PFSK-1 (cell line): Measurements from ENCODE around the gene SLC27A5.

Experiments used
- FOXP2 ChIP-seq: optimal IDR thresholded peaks from 2 replicates; pipeline ENCODE3; 2011; ENCODE audit warnings: borderline replicate concordance, control low read depth, inconsistent platforms; ENCODE audit not compliant: insufficient read depth; ENCODE audit errors: extremely low read length, extremely low read depth
- POLR2AphosphoS5 ChIP-seq: IDR thresholded peaks from 2 replicates; pipeline ENCODE4 v1.6.1; 2012; ENCODE audit warnings: low read depth, mild to moderate bottlenecking, control low read depth, low read length, moderate library complexity
- SIN3A ChIP-seq: IDR thresholded peaks from 2 replicates; pipeline ENCODE4 v1.6.1; 2012; ENCODE audit warnings: mild to moderate bottlenecking, low read length, moderate library complexity, borderline replicate concordance; ENCODE audit not compliant: insufficient read depth
- TAF1 ChIP-seq: IDR thresholded peaks from 2 replicates; pipeline ENCODE4 v1.6.1; 2012; ENCODE audit warnings: low read length, control low read depth, borderline replicate concordance; ENCODE audit not compliant: insufficient read depth
- TF ChIP-seq, protein P1 (sequence below), 2 experiments: IDR thresholded peaks; 2 replicates each; pipeline versions ENCODE4 v1.6.1 to v1.8.0; 2011 to 2012; ENCODE audit warnings: low read depth in 2 of 2, low read length in 2 of 2, control low read depth in 1 of 2, inconsistent platforms in 1 of 2, mild to moderate bottlenecking in 1 of 2, moderate library complexity in 1 of 2; ENCODE audit not compliant: insufficient read depth in 1 of 2

Gene SLC27A5

DNA sequence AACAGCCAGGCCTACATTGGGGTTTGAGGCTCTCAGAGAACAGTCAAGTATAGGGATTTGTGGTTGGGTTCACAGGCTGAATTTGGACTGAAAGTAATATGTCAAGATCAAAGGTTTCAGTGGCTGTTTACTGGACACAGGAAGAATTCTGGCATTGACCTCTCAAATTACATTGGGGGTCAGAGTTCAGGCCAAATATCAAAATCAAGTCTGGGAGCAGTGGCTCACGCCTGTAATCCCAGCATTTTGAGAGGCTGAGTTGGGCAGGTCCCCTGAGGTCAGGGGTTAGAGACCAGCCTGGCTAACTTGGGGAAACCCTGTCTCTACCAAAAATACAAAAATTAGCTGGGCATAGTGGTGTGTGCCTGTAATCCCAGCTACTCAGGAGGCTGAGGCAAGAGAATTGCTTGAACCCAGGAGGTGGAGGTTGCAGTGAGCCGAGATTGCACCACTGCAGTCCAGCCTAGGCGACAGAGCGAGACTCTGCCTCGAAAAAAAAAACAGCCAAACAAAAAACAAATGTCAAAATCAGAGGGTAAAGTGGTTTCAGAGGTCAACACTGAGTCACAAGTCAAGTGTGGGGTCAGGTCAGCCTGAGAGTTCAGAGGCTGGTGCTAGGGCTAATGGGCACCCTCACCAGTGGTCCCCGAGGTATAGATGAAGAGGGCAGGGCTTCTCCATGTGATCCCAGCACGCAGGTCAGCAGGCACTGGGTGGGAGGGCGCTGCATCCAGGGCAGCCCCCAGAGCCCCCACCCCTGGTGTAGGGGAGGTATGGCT, 1.5 kb downstream of the SLC27A5 start:
- TF ChIP-seq, protein P1, sequence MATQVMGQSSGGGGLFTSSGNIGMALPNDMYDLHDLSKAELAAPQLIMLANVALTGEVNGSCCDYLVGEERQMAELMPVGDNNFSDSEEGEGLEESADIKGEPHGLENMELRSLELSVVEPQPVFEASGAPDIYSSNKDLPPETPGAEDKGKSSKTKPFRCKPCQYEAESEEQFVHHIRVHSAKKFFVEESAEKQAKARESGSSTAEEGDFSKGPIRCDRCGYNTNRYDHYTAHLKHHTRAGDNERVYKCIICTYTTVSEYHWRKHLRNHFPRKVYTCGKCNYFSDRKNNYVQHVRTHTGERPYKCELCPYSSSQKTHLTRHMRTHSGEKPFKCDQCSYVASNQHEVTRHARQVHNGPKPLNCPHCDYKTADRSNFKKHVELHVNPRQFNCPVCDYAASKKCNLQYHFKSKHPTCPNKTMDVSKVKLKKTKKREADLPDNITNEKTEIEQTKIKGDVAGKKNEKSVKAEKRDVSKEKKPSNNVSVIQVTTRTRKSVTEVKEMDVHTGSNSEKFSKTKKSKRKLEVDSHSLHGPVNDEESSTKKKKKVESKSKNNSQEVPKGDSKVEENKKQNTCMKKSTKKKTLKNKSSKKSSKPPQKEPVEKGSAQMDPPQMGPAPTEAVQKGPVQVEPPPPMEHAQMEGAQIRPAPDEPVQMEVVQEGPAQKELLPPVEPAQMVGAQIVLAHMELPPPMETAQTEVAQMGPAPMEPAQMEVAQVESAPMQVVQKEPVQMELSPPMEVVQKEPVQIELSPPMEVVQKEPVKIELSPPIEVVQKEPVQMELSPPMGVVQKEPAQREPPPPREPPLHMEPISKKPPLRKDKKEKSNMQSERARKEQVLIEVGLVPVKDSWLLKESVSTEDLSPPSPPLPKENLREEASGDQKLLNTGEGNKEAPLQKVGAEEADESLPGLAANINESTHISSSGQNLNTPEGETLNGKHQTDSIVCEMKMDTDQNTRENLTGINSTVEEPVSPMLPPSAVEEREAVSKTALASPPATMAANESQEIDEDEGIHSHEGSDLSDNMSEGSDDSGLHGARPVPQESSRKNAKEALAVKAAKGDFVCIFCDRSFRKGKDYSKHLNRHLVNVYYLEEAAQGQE (IDR thresholded peaks at IDR 0.05; ENCODE audit: insufficient read depth in 1 of 2, low read depth in 2 of 2, low read length in 2 of 2), result no peak
- TF ChIP-seq TAF1 (no peak), FOXP2 (no peak), SIN3A (no peak), POLR2AphosphoS5 (no peak)

DNA sequence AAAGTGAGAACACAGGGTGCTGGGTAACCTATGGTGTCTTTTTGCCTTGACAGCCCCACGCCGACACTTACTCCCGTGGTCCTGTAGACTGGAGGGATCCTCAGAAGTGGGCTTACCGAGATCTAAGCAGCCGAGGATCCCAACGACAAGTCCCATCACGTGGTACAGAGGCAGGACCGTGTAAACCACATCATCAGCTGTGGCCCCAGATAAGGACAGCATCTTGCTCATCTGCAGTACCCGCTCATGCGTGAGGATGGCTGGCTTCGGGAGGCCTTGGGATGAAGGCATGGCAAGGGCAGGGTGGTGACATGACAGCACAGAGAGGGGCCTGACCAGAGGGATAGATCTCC, 2.1 kb downstream of the SLC27A5 start:
- TF ChIP-seq, protein P1 (IDR thresholded peaks at IDR 0.05; ENCODE audit: insufficient read depth in 1 of 2, low read depth in 2 of 2, low read length in 2 of 2), result no peak
- no peak for TF ChIP-seq SIN3A
- no peak for TF ChIP-seq FOXP2

DNA sequence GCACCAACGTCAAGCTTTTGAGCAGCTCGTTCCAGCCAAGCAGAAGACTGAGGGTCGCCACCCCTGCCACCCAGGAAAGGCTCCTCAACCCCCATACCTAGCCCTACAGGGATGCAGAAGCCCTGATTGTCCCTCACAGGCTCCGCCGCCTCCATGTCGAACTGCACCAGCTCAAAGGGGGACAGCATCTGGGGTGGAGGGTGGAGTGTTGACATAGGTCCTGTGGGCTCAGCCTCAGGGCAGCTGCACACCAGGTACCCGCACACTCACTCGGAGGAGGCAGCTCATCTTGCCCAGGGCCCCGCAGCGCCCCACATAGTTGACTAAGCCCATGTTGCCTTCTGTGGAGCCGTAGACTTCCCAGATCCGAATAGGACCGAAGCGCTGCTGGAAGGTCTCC, 11.6 kb downstream of the SLC27A5 start:
- TF ChIP-seq FOXP2 (no peak), SIN3A (no peak), TAF1 (no peak), POLR2AphosphoS5 (no peak)
- TF ChIP-seq, protein P1 (IDR thresholded peaks at IDR 0.05; ENCODE audit: insufficient read depth in 1 of 2, low read depth in 2 of 2, low read length in 2 of 2), result no peak

DNA sequence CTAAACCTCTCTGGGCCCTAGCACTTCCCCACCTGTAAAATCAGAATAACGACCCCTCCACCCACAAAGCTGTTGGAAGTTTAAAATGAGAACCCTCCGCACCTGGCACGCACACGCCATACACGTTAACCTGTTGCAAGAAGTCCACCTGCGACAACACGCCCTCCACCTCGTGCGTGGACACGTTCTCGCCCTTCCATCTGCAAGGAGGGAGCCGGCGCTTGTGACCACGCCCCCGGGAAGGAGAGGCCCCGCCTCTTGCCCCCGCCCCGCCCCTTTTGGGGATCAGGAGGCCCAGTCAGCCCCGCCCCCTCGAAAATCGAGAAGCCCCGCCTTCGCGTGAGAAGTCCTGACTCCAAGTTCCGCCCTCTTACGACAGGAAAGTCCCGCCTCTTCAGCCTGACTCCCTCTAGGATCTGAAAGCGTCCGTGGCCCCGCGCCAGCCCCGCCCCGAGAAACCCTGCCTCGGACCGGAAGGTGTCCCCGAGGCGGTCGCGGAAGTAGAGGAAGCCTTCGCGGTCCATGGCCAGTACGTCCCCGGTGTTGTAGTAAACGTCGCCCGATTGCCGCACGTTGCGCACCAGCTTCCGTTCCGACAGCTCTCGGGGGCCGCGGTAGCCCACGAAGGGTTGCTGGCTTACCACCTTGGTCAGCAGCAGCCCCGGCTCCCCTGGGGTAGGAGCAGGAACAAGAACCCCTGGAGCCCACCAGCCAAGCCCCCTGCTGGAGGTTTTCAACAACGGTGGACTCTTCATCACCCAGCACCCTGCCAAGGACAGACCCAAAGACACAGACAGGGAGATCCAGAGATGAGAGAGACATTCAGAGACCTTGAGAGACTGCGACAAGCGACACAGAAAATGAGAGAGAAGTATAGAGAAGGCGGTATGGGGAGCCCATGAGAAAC, 12.5 kb downstream of the SLC27A5 start:
- peak; percentile 98 for TF ChIP-seq FOXP2
- peak; percentile 60; the same call in 1 of the 2 replicates for TF ChIP-seq TAF1
- TF ChIP-seq, protein P1 (IDR thresholded peaks at IDR 0.05; ENCODE audit: insufficient read depth in 1 of 2, low read depth in 2 of 2, low read length in 2 of 2), result peak in 1 of 2 experiments; percentile 53; a peak in 1 of 4 replicates
- TF ChIP-seq SIN3A, result no peak; the same call in 1 of the 2 replicates
- TF ChIP-seq POLR2AphosphoS5, result peak; percentile 58
